ENCODE data around the gene FAU.

FAU gene

GRCh38 chr11:65118097-65118837 lies 3.7 kb downstream of the FAU start:
- DNase-seq (ENCODE audit: low spot score): no peak
- peak; percentile 14 for TF ChIP-seq CTCF (IDR thresholded peaks at IDR 0.05)
- Histone ChIP-seq H3K27ac (peak overlapping the region in 1 of 2 donors; percentile 46), H3K4me3 (no peak overlapping the region)

DNA sequence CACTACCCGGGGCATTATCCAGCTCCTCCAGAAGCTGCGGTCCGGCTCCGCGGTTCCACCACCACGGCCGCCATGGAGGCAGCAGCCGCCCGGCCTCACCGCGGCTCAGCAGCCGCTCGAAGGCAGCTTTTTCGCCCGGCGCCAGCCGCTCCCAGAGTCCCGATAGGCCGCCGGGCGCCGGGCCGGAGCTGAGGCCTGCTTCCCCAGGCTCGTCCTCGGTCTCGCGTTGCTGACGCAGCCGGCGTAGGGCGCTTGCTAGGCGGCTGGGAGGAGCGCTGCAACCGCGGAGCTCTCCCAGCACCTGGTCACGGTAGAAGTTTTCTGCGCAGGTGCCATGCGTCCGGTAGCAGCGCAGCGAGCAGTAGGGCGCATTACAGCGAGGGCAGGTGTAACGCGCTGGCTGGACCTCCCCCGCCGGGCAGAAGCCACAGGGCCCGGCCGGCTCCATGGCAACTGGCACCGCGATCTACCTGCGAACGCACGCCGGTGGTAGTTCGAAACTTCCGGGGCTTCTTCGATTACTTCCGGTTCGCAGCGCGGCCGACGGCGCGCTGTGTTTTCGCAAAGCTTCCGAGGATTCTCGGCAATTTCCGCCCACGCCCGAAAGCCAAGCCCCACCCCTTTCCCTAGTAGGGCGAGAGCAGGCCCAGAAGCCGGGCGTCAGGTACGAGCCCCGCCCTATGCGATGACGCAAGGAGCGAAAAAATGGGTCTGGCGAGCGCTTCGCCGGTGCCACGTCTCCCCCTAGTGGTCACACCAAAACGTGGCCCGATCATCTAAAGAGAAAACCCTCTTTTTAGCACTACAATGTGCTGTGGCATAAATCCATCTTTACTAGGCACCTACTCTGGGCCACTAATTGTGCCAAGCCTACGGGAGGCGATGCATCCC lies 4.5 kb downstream of the FAU start, which contains the start of gene ZNHIT2:
Gene ZNHIT2 (minus strand): TSS at position 496 of the 891 bp plus-strand sequence. CDS start 48 bp downstream, at position 448.
- peak; percentile 87 for TF ChIP-seq CTCF (IDR thresholded peaks at IDR 0.05)
- H3K4me3 ChIP-seq: peak within 1 kb of the TSS; percentile 88
- H3K27ac ChIP-seq: peak within 1 kb of the TSS; percentile 52 to 89
- DNase-seq (ENCODE audit: low spot score): peak; percentile 99

DNA sequence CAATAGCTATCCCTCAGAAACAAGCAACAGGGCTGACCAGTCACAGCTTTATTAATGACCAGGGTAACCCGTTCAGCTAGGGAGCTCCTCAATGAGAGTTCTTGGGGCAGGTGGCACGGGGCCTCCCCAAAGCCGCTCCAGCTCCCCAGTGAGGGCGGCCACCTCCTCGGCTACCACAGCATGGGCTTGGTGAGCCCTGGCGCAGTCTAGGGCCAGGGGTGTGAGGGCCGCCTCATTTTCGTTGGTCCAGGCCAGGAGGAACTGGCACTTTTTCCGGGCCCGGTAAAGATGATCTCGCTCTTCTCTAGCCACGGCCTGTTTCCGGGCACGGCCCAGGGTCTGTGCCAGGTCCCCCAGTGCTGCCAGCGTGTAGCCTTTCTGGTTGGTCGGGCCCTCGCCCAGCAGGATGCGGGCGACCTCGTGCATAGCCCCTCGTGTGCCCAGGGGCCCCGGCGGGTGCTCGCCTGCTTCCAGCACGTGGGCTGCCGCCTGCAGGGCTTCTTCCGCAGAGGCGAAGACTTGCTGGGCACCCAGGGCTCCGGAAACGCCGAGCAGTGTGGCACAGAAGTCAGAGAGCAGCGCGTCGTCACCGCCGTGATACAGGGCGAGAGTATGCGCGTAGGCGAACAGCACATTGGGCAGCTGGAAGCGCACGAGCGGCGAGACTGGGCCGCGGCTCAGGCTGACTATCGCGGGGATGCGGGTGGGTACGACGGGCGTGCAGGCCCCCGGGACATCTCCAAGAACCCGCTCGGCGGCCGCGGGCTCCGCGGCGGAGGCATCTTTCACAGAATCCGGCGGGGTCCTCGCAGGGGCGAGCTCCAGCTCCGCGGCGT lies 5.3 kb downstream of the FAU start:
- Histone ChIP-seq H3K27ac (peak overlapping the region; percentile 52 to 89), H3K4me3 (peak overlapping the region; percentile 88)
- DNase-seq (ENCODE audit: low spot score): no peak
- no peak for TF ChIP-seq CTCF (IDR thresholded peaks at IDR 0.05)

- no peak for TF ChIP-seq CTCF (IDR thresholded peaks at IDR 0.05)
- Histone ChIP-seq H3K27ac (no peak overlapping the region), H3K4me3 (no peak overlapping the region)
- no peak for DNase-seq (ENCODE audit: low spot score)
Measured at GRCh38 chr11:65115361-65116082, 6.4 kb downstream of the FAU start.

DNA sequence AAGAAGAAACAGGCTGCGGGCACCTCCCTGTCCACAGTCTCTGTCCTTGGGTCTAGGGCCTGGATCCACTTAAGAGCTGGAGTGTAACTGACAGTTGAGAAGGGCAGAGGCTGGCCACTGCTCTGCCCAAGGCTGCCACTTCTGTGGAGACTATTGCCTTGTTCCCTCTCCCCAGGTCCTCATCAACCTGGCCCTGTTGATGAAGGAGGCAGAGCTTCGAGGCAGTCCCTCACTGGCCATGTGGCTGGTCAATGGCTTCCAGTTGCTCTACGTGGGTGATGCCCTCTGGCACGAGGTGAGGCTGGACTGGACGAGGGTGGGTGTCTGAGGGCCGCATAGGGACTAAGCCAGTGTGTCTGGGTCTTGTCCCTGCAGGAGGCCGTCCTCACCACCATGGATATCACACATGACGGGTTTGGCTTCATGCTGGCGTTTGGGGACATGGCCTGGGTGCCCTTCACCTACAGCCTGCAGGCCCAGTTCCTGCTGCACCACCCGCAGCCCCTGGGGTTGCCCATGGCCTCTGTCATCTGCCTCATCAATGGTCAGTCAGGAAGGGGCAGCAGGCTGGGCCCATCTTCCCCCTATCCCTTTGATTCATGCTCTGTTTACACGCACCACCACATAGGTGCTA lies 7.3 kb downstream of the FAU start:
- TF ChIP-seq CTCF (IDR thresholded peaks at IDR 0.05): no peak
- Histone ChIP-seq H3K4me3 (no peak overlapping the region), H3K27ac (no peak overlapping the region)
- no peak for DNase-seq (ENCODE audit: low spot score)

GRCh38 chr11:65113839-65114238 lies 8.1 kb downstream of the FAU start:
- DNase-seq (ENCODE audit: low spot score): no peak
- no peak for TF ChIP-seq CTCF (IDR thresholded peaks at IDR 0.05)
- Histone ChIP-seq H3K4me3 (no peak overlapping the region), H3K27ac (no peak overlapping the region)
